DMS 273 (cell line): ENCODE results near the gene RIMOC1.
"Not testable (repeated sequence)": the region's sequence is repeated elsewhere in the genome, so short reads cannot be mapped to it uniquely, and the experiment has no call there.

Source experiments
- DNase-seq: peaks from one replicate; lab custom pipeline; 2025; ENCODE audit not compliant: unreplicated experiment; lab: John Stamatoyannopoulos, UW

Gene RIMOC1

GRCh38 chr5:41885286-41885685 is 18.9 kb upstream of the RIMOC1 start:
- DNase-seq: no peak

DNA sequence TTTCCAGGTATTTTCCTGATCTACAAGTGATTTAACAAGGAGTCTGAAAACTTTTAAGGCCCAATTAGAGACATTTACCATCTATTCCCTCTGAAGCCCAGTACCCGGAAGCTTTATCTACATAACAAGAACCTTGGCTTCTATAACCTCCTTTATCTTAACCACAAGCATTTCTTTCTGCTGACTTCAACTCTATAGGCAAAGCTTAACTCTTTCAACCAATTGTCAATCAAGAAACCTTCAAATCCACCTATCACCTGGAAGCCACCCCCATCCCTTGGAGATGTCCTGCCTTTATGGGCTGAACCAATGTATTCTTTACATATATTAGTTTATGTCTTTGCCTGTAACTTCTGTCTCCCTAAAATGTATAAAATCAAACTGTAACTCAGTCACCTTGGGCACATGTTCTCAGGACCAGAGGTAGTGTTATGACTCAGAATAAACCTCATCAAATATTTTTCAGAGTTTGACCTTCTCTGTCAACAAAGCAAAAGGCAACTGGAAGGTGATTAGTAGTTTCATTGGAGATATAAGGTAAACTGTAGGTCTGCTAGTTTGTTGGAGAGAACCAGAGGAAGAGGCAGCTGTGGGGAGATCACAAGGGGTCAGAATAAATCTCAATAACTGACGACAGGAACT is 13.0 kb upstream of the RIMOC1 start:
- DNase-seq: no peak

DNA sequence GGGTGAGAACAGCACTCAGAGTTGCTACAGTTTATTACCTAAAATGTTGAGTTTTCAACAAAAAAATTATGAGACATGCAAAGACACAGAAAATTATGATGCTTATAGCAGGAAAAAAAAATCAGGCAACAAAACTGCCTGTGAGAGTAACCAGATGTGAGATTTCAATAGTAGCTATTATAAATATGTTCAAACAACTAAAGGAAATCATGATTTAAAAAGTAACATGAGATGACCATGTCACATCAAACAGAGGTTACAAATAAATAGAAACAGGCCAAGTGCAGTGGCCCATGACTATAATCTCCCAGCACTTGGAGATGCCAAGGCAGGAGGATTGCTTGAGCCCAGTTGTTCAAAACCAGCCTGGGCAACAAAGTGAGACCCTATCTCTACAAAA is 12.1 kb upstream of the RIMOC1 start:
- DNase-seq: no peak

DNA sequence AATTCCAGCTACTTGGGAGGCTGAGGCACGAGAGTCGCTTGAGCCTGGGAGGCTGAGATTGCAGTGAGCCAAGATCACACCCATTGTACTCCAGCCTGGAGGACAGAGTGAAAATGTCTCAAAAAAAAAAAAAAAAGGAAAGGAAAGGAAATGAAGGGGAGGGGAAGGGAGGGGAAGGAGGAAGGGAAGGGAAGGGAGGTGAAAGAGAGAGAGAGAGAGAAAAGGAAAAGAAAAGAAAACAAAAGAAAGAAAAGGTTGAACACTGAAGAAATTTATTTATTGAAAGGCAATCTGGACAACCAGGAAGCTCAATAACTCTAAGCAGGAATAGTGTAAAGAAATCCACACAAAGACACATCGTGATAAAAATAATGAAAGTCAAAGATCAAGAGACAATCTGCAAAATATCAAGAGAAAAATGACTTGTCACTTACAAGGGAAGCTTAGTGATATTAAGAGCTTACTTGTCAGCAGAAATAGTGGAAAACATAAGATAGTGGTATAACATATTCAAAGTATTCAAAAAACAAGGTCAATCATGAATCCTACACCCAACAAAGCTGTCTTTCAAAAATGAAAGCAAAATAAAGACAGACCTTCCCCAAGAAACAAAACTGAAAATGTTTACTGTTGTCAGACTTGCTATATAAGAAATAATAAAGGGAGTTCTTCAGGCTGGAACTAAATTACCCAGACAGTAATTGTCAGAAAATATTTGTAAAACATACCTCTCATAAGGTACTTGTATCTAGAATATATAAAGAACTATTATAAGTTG is 10.9 kb upstream of the RIMOC1 start:
- no peak for DNase-seq

- no peak for DNase-seq
Measured at GRCh38 chr5:41896230-41896629, 7.9 kb upstream of the RIMOC1 start.

- DNase-seq: peak; percentile 31
Measured at GRCh38 chr5:41903382-41903891, 707 bp upstream of the RIMOC1 start.

GRCh38 chr5:41906151-41906550 is 2.0 kb downstream of the RIMOC1 start:
- no peak for DNase-seq

DNA sequence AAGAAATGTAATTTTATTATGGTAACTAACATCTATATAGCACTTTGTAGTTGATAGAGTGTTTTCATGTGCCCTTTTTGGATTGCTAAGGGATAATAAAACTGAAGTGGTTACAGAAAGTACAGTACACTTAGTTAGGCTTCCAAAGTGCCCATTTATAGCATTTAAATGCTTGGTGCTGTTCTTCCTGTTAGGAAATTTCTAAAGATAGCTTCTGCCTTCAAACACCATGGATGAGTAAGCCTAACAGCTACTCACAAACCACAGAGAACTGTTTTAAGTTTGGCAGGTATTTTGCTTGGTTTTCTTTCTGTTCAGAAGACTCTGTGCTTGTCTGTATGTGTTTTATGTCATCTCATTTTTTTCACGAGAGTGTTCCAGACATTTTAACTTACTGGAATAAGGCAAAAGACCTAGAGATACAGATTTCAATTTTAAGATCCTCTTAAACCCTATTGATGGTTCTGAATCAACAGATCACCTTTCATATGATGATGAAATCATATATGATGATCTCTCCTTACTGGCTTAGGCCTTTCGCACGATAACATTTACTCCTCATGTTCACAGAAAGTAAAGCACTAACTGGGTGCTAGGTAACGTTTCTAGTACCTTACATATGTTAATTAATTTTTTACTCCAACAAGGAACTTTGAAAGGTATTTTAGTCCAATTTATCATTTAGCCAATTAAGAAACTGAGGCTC is 4.4 kb downstream of the RIMOC1 start:
- DNase-seq: no peak

DNA sequence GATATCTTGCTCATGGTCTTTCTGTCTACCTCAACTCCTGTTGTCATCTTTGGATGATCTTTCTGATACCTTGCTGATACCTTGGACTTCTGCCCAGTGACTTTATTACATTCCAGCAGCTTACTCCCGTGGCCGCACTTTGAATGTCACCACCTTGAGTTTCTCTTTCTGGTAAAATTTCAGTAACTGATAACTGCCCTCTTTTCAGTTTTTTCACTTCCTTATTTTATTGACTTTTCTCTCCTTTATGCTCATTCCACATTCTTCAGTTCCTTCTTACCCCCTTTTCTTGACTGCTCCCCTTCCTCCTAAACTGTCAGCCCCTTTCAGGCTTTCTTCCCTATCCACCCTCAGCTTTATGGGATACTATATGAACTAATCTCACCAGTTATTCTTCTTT is 14.0 kb downstream of the RIMOC1 start:
- DNase-seq: no peak

DNA sequence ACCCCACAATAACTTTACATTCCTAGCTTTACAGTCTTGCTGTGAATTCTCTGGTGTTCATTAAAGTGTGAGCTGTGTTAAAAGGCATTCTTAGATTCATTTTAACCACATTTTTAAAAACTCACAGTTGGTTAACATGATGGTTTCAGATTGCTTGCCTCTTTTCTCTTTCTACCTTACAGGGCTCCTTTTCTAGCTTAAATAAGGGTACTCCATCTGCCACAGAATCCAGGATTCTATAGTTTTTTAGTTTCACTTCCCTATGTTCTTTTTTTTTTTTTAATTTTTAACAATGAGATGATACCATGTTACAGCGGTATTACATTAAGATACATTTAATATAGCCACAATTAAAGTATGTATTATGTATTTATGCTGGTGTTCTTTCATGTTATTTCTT is 17.0 kb downstream of the RIMOC1 start:
- no peak for DNase-seq

GRCh38 chr5:41921874-41922273 is 17.7 kb downstream of the RIMOC1 start:
- DNase-seq: no peak

- no peak for DNase-seq
Measured at GRCh38 chr5:41924526-41924871, 20.4 kb downstream of the RIMOC1 start.

DNA sequence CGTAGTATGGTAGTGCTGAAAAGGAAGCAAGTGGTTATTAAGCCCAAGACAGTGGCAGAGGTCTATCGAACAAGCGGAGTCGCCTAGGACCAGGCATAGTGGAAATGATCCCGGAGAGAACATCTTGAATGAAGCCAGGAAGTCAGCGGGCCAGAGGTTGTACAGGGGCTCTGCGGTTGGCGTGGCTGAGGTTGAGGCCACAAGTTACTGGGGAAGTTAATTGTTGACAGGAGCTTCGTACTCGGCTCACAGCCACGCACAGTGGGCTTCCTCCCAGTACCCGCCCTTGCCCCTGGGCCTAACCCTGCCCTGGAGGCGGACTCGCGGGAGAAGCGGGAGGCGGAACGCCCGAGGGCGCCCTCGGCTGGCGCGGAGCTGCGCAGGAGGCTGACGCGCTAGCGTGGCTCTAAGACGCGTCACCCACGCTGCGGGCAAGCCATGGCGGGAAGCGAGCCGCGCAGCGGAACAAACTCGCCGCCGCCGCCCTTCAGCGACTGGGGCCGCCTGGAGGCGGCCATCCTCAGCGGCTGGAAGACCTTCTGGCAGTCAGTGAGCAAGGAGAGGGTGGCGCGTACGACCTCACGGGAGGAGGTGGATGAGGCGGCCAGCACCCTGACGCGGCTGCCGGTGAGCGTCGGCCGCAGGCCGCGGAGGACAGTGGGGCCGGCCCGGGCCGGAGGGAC is 20.9 kb downstream of the RIMOC1 start, which contains the start of gene FBXO4:
TSS of gene FBXO4 (plus strand) at position 410 of the 683 bp plus-strand sequence. CDS start at position 439, 29 bp downstream.
- peak; percentile 91 for DNase-seq

DNA sequence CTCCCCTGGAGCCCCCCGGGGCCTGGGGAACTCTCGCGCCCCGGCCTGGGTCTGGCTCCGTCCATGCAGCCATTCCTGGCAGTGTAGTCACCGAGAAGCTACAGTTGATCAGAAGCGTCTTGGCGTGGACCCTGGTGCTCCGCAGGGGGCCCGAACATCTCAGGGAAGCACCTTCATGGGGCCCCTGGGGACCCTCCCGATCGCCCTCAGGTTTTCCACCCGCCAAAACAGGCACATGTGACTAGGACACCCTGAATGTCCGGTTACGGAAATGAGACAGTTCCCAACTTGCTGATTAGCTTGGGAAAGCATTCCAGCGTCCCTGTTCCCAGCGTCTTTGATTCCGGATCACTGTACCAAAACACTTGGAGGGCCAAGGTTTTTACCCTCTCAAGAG is 21.4 kb downstream of the RIMOC1 start:
- DNase-seq: peak; percentile 68

DNA sequence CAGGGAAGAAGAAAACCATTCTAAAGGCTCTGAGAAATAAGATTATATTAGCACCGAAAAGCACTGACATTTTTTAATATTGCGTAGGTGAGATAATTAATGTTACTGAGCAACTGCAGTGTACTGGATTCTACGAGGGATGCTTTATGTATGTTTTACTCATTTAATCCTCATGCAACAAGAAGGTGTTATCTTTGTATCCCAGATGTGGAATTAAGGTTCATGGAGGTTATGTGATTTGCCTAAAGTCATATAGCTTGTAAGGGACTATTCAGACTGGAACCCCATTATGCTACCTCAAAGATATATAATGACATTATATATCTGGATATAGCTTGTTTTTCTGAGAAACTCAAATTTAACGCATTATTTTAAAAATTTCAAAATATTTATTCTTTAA is 23.5 kb downstream of the RIMOC1 start:
- no peak for DNase-seq

DNA sequence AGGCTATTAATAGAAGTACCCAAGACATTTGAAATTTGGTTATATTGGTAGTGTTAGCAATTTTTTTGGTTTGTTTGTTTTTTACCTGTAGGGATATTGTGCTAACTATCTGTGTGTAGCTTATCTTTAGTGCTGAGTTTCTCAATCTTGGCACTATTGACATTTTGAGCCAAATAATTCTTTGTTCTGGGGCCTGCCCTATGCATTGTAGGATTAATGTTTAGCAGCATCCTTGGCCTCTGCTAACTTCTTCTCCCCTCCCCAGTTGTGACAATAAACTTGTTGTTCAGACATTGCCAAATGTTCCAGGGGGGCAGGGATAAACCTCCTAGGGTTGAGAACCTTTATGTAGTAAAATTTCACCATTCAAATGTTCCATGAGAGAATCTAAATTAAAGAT is 24.9 kb downstream of the RIMOC1 start:
- no peak for DNase-seq

GRCh38 chr5:41932770-41933169 is 28.6 kb downstream of the RIMOC1 start:
- DNase-seq: no peak

DNA sequence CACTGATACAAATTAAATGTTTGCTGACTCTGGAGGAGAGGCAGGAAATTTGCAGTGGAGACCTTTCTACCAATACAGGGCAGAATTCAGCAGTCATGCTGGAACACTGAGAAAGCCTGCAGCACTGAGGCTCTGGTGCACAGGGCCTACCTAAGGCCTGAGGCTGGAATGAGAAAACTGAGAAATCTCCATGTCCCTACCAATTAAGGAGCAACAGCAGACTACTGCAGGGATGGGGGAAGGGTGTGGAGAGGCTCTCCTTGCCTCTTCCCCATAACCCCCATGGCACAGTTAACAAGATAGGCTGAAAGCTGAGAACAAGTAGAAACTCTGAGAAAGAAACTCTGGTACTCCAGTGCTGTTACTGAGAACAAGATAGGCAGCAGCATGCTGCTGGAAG is 31.4 kb downstream of the RIMOC1 start:
- DNase-seq: no peak

DNA sequence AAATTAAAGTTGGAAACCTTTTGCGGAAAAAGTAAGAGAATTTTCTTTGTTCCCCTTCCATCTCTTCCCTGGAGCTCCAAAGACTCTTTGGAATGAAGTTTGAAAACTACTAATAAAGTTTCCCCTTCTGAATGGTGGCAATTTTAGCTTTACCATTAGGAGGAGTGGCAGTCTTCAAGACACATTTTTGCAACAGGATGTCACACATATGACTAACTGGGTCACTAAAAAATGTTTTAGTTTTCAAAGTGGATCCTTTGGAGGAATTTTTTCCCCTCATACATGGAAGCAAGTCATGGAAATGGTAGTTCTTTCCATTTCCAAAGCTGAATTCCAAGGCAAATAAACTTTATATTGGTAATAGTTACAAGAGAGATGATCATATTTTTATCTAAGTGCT is 36.5 kb downstream of the RIMOC1 start:
- DNase-seq: no peak

- DNase-seq: not testable (repeated sequence)
Measured at GRCh38 chr5:41945332-41945955, 41.3 kb downstream of the RIMOC1 start.

- DNase-seq: no peak
Measured at GRCh38 chr5:41951224-41951623, 47.1 kb downstream of the RIMOC1 start.
